ENCODE measurements around the gene MYLK. TPM values are rescaled to one million over a fixed set of nuclear protein-coding genes. Genes with fewer than 3 reads are reported as not detected.

The MYLK gene
- total RNA-seq, 2 experiments from 2014 or later = 0.06 to 0.15 TPM

GRCh38 chr3:123657568-123657967 is 226.6 kb downstream of the MYLK start:
- Mint-ChIP-seq H3K9me3 (peaks cover 11% of the 10 kb centered on the region), H3K4me3 (no peak overlapping the region), H3K4me1 (no peaks in the 10 kb centered on the region), H3K36me3 (ENCODE audit: low read depth) (no peaks in the 10 kb centered on the region), H3K27ac (no peak overlapping the region), H3K27me3 (peaks cover 3% of the 10 kb centered on the region)
- CTCF ChIA-PET = no interaction called here
- POLR2A ChIA-PET = no interaction called here
- DNase-seq = no peak

DNA sequence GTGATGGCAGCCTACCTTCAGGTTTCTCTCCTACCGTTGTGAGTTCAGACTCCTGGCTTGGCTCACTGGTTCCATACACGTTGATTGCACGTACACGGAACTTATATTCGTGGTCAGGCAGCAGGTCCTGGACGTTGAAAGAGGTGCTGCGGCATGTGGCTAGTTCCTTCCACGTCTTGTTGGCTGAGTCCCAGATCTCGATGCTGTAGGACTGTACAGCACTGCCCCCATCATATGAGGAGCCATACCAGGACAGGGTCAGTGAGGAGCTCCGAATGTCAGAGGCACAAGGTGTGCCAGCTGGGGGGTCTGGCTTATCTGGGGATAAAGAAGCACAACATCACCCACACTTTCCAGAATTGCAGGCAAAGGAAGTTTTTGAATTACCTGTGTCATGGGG is 227.0 kb downstream of the MYLK start:
- H3K27me3 Mint-ChIP-seq = peaks cover 3% of the 10 kb centered on the region
- no peaks in the 10 kb centered on the region for H3K36me3 Mint-ChIP-seq (ENCODE audit: low read depth)
- ChIA-PET CTCF (no interaction called here), POLR2A (no interaction called here)
- no peak overlapping the region for H3K27ac Mint-ChIP-seq
- no peak for DNase-seq
- peaks cover 11% of the 10 kb centered on the region for H3K9me3 Mint-ChIP-seq
- H3K4me3 Mint-ChIP-seq = no peak overlapping the region
- H3K4me1 Mint-ChIP-seq = no peaks in the 10 kb centered on the region

GRCh38 chr3:123656691-123657090 is 227.4 kb downstream of the MYLK start:
- no peak overlapping the region for H3K4me3 Mint-ChIP-seq
- peaks cover 11% of the 10 kb centered on the region for H3K9me3 Mint-ChIP-seq

GRCh38 chr3:123656274-123656673 is 227.9 kb downstream of the MYLK start:
- ChIA-PET CTCF (no interaction called here), POLR2A (no interaction called here)

More at GRCh38 chr3:123656691-123657090, 227.4 kb downstream of the MYLK start:
- no peaks in the 10 kb centered on the region for H3K4me1 Mint-ChIP-seq
- ChIA-PET POLR2A (no interaction called here), CTCF (no interaction called here)
- no peak for DNase-seq
- no peak overlapping the region for H3K27ac Mint-ChIP-seq
- peaks cover 3% of the 10 kb centered on the region for H3K27me3 Mint-ChIP-seq
- H3K36me3 Mint-ChIP-seq (ENCODE audit: low read depth) = no peaks in the 10 kb centered on the region

DNA sequence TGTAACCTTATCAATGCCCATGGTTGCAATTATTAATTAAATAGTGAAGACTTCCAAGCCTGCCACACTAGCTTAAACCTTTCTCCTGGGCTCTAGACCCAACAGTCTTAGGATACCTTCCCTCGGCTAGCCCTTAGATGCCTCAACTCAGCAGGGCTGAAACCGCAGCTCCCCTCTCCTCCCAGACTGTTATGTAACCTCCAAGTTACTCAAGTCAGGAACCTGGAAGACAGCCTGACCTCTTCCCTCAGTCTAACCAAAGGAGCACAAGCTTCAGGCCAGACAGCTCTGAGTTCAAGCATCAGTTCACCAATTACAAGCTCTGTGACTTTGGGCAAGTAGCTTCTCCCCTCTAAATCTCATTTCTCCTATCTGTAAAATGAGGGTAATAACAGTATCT is 228.7 kb downstream of the MYLK start:
- no peak for DNase-seq
- peaks cover 3% of the 10 kb centered on the region for H3K27me3 Mint-ChIP-seq
- no peaks in the 10 kb centered on the region for H3K36me3 Mint-ChIP-seq (ENCODE audit: low read depth)
- no peaks in the 10 kb centered on the region for H3K4me1 Mint-ChIP-seq
- H3K27ac Mint-ChIP-seq = no peak overlapping the region
- ChIA-PET CTCF (interaction anchor here (1.4 kb wide), 1 partner anchor 64 kb away, joined by 3 read pairs; no protein-coding TSS in a partner anchor), POLR2A (no interaction called here)
- peaks cover 11% of the 10 kb centered on the region for H3K9me3 Mint-ChIP-seq
- H3K4me3 Mint-ChIP-seq = no peak overlapping the region

More at GRCh38 chr3:123656274-123656673, 227.9 kb downstream of the MYLK start:
- Mint-ChIP-seq H3K4me3 (no peak overlapping the region), H3K36me3 (ENCODE audit: low read depth) (no peaks in the 10 kb centered on the region), H3K9me3 (peaks cover 11% of the 10 kb centered on the region), H3K4me1 (no peaks in the 10 kb centered on the region), H3K27ac (no peak overlapping the region), H3K27me3 (peaks cover 3% of the 10 kb centered on the region)
- DNase-seq = no peak

DNA sequence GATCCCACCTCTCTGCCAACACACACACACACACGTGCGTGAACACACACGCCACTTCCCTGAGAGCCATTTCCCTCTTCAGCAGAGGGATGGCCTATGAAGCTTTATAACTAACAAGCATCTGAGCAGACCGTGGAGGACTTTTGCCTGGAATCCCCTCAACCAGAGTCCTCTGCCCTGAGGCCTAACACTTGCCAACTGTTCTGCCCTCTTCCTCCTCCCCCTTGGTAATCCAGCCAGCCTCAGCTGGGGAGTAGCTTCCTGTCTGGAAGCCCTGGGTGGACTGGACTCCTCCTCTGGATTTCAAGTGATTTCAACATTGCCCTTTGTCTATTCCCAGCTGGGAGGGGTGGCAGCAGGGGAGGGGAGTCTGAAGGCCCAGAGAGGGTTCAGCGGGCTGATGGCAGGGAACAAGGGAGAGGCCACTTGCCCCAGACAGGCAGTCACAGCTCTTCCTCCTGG is 230.9 kb downstream of the MYLK start:
- Mint-ChIP-seq H3K36me3 (ENCODE audit: low read depth) (no peaks in the 10 kb centered on the region), H3K4me3 (no peak overlapping the region), H3K27ac (no peak overlapping the region), H3K4me1 (no peaks in the 10 kb centered on the region), H3K27me3 (no peaks in the 10 kb centered on the region), H3K9me3 (peaks cover 11% of the 10 kb centered on the region)
- ChIA-PET CTCF (interaction anchor here (1.3 to 3.2 kb wide), 4 partner anchors 8 to 14 kb away, joined by 3 to 17 read pairs (median 6); no protein-coding TSS in a partner anchor), POLR2A (no interaction called here)
- no peak for DNase-seq

DNA sequence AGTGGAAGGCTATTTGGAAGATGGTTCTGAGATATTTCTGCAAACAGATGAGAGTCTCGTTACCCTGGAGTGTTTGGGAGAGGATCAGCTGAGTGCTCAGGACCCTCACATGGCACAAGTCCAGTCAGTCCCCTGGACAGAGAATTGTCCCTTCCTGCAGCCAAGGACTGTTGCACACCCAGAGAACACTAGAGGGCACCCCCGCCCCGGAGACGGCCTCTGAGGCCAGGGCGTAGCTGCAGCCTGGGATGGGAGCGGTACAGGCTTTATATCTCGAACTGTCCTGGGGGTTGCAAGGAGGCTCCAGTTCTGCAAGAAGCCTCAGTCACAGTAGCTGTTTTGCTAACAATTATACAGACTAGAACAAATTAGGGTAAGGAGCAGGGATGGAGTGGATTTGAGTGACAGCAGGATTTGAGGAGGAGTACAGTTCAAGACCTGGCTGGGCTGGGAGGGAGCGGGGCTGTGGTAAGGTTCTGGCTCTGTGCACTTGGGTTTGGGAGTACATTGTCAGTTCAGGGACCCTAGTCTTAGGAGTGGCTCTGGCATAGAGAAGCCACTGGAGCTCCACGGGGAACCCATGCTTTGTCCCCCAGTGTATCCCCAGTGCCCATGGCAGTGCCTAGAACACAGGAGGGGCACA is 231.7 kb downstream of the MYLK start:
- DNase-seq = peak; percentile 39
- Mint-ChIP-seq H3K4me3 (no peak overlapping the region), H3K27ac (no peak overlapping the region), H3K27me3 (no peaks in the 10 kb centered on the region), H3K4me1 (no peaks in the 10 kb centered on the region), H3K36me3 (ENCODE audit: low read depth) (no peaks in the 10 kb centered on the region), H3K9me3 (peaks cover 9% of the 10 kb centered on the region)
- CTCF ChIA-PET = interaction anchor here (0.6 to 3.2 kb wide), 10 partner anchors 9 to 966 kb away, joined by 3 to 17 read pairs (median 4); no protein-coding TSS in a partner anchor
- POLR2A ChIA-PET = no interaction called here

DNA sequence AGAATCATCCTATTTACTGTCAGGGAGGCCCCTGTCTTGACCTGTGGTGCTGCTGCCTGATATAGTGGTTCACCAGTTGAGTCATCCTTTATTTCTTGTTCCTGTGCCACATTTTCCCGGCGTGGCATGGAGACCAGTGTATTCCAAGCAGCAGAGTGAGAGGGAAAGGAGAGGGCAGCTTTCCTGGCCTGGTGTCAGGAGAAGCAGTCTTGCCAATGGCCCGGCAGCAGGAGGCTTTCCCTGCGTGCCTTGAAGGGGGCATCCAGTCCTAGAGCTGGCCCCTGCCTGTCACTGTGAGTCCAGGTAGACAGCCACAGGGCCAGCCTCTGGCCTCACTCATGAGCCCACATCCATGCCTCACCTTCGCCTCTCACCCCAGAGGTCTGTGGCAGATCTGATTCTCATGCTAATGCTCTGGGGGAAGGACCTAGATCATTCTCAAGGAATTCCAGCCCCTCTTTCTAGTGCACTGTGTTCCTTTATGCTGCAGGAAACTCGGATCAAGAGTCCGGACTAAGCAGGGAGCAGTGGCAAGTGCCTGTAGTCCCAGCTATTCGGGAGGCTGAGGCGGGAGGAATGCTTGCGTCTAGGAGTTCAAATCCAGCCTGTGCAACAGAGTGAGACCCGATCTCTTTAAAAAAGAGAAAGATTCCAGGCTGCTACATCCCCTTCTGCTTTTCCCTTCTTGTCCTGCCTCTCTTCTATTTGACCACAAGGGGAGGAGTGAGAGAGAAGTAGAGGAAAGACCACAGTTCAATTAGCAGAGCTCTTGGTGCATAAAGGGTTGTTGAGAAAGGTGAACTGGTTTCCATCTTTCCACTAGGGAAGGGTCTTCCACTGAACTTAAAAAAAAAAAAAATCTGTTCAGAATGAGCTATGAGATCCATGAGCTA is 232.4 kb downstream of the MYLK start:
- no peaks in the 10 kb centered on the region for H3K36me3 Mint-ChIP-seq (ENCODE audit: low read depth)
- no peaks in the 10 kb centered on the region for H3K4me1 Mint-ChIP-seq
- DNase-seq = no peak
- POLR2A ChIA-PET = no interaction called here
- no peak overlapping the region for H3K27ac Mint-ChIP-seq
- peaks cover 4% of the 10 kb centered on the region for H3K9me3 Mint-ChIP-seq
- H3K27me3 Mint-ChIP-seq = no peaks in the 10 kb centered on the region
- CTCF ChIA-PET = interaction anchor here (0.6 to 3.2 kb wide), 10 partner anchors 10 to 967 kb away, joined by 3 to 17 read pairs (median 4); no protein-coding TSS in a partner anchor
- no peak overlapping the region for H3K4me3 Mint-ChIP-seq

DNA sequence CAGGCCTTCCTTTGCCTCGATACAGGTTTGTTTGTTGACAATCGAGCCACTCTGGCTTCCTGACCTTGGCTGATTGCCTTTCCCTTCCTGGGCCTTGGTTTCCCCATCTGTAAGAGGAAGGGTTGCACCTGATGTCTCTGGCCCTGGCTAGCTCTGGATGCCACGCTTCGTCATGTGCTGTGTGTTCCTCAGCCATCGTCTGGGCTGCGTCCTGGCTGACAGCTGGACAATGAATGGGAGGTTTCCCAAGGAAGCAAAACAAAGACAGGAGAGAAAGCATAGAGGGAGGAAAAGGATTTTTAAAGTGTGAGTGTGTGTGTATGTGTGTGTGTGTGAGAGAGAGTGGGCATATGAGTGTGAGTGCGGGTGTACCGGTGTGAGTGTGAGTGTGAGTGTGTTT is 234.0 kb downstream of the MYLK start:
- ChIA-PET CTCF (no interaction called here), POLR2A (no interaction called here)
- DNase-seq = no peak
- Mint-ChIP-seq H3K4me3 (no peak overlapping the region), H3K9me3 (no peaks in the 10 kb centered on the region), H3K27ac (no peak overlapping the region), H3K36me3 (ENCODE audit: low read depth) (no peaks in the 10 kb centered on the region), H3K4me1 (no peaks in the 10 kb centered on the region), H3K27me3 (no peaks in the 10 kb centered on the region)

DNA sequence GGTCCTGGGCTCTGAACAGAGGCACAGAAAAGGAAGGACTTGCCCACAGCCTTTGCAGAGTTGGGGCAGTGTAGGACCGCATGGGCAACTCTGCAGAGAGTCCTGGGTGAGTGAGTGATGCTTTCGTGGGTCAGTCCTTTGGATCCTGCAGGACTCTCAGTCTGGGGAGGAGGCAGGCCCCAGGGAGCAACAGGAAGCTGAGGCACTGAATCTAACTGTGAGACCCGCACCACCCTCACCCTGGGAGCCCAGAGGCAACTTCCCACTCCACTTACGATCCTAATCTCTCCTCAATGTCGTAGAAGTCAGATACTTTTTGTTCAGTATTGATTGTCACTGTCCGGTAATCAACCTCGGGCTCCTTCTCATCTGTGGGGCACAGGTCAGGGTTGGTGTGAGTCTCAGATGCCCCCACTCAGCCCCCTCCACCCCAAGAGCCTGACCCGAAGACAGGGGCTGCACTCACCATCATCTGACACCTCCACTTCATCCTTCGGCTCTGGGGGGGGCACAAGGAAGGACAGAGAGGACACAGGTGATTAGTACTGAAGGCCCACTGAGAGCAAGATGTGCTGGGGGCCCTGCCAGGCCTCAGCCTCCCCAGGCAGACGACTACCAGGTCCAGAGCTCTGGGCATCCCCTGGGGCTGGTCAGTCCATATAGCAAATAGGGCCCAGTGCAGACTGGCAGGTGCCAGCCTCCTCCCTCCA is 235.3 kb downstream of the MYLK start:
- H3K9me3 Mint-ChIP-seq = no peaks in the 10 kb centered on the region
- ChIA-PET CTCF (interaction anchor here (0.6 kb wide), 1 partner anchor 159 kb away, joined by 3 read pairs; no protein-coding TSS in a partner anchor), POLR2A (no interaction called here)
- no peak for DNase-seq
- no peaks in the 10 kb centered on the region for H3K4me1 Mint-ChIP-seq
- no peak overlapping the region for H3K4me3 Mint-ChIP-seq
- H3K36me3 Mint-ChIP-seq (ENCODE audit: low read depth) = no peaks in the 10 kb centered on the region
- no peak overlapping the region for H3K27ac Mint-ChIP-seq
- no peaks in the 10 kb centered on the region for H3K27me3 Mint-ChIP-seq

GRCh38 chr3:123644358-123644757 is 239.8 kb downstream of the MYLK start:
- no peaks in the 10 kb centered on the region for H3K36me3 Mint-ChIP-seq (ENCODE audit: low read depth)
- H3K27ac Mint-ChIP-seq = no peak overlapping the region
- CTCF ChIA-PET = no interaction called here
- no peak for DNase-seq
- H3K4me1 Mint-ChIP-seq = no peaks in the 10 kb centered on the region
- H3K27me3 Mint-ChIP-seq = no peaks in the 10 kb centered on the region
- no peak overlapping the region for H3K4me3 Mint-ChIP-seq
- POLR2A ChIA-PET = no interaction called here
- no peaks in the 10 kb centered on the region for H3K9me3 Mint-ChIP-seq

DNA sequence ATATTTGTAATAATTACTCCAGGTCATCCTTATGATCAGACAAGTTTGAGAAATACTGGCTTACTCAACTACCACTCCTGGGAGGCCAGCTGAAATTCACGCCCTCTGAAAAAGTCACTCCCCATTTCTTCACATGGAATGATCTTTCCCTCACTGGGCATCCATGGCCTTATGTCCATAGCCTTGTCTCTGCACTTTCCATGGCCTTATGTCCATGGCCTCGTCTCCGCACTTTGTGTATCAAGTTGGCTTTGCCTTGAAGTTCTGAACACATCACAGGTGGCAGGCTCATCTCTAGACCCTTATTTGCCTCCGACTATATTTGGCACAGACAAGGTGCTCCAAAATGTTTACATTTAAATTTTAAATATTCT is 241.2 kb downstream of the MYLK start:
- H3K4me1 Mint-ChIP-seq = no peaks in the 10 kb centered on the region
- CTCF ChIA-PET = interaction anchor here (1.4 to 3.4 kb wide), 3 partner anchors 10 to 99 kb away, joined by 3 to 17 read pairs (median 4); no protein-coding TSS in a partner anchor
- no peak for DNase-seq
- H3K36me3 Mint-ChIP-seq (ENCODE audit: low read depth) = no peaks in the 10 kb centered on the region
- H3K4me3 Mint-ChIP-seq = no peak overlapping the region
- H3K9me3 Mint-ChIP-seq = no peaks in the 10 kb centered on the region
- H3K27me3 Mint-ChIP-seq = no peaks in the 10 kb centered on the region
- no peak overlapping the region for H3K27ac Mint-ChIP-seq
- POLR2A ChIA-PET = no interaction called here

All from activated CD4-positive, alpha-beta T cell treated with anti-CD3 and anti-CD28 coated beads, Interleukin-2, amount 10 ng/mL, durations not matched to agents 7 days and 5 days (primary cell).